GM12878 (cell line): ENCODE measurements around the gene AASDH. TPM values are rescaled to one million over a fixed set of nuclear protein-coding genes. Genes with fewer than 3 reads are reported as not detected.

Experiments
- ATAC-seq: fragments of 200-7000 bp; cut with Tn5 transposase; 3 replicates; pipeline ENCODE4 v1.9.1; 2020; ENCODE audit warnings: mild to moderate bottlenecking, moderate library complexity
- BruUV-seq: library from RNA; stranded (reverse); fragments of 400-500 nt; replicated peaks from 2 replicates; lab custom pipeline; 2021; lab: Mats Ljungman, UMichigan
- CTCF ChIA-PET: fragments of 300-600 bp; sonication (Branson Sonifier 250); formaldehyde crosslinking; extraction: SDS; loops from one replicate; lab custom pipeline; 2021; ENCODE audit warnings: inconsistent platforms; lab: Yijun Ruan, JAX
- POLR2A ChIA-PET: fragments of 350-600 bp; formaldehyde crosslinking; extraction: SDS; loops from one replicate; lab custom pipeline; 2021; ENCODE audit warnings: inconsistent platforms; lab: Charles Lee
- RAD21 ChIA-PET: fragments of 300-600 bp; sonication (Branson Sonifier 250); formaldehyde crosslinking; loops from one replicate; lab custom pipeline; 2023; ENCODE audit warnings: antibody characterized with exemption; ENCODE audit not compliant: unreplicated experiment; lab: Charles Lee
- SMC1A ChIA-PET: fragments of 300-600 bp; sonication (Branson Sonifier 250); formaldehyde crosslinking; loops from one replicate; lab custom pipeline; 2023; ENCODE audit not compliant: unreplicated experiment, uncharacterized antibody; lab: Charles Lee
- DNase-seq: peaks from one replicate; pipeline ENCODE4 v3.0.0-alpha.2; 2011; ENCODE audit warnings: low read depth, low spot score
- FAIRE-seq: peaks from 3 replicates; lab custom pipeline; 2011; peaks lifted over from hg19 to GRCh38; lab: Jason Lieb, UNC
- H2AFZ ChIP-seq: 2 replicates; pipeline ENCODE4 v1.6.0; 2011; ENCODE audit warnings: low read depth, low read length, control low read depth; ENCODE audit not compliant: control insufficient read depth
- H3K27ac ChIP-seq: 2 replicates; pipeline ENCODE4 v1.5.1; 2011; ENCODE audit warnings: control low read depth; ENCODE audit not compliant: control insufficient read depth, insufficient read depth
- H3K27me3 ChIP-seq, 2 experiments: replicated peaks in 1 of 2; 2 replicates each; pipeline versions ENCODE4 v1.6.0 to v1.6.1; 2011; ENCODE audit warnings: low read length in 1 of 2; ENCODE audit not compliant: control insufficient read depth in 2 of 2, insufficient read depth in 2 of 2
- H3K36me3 ChIP-seq, 2 experiments: 2 replicates each; pipeline ENCODE4 v1.5.1; 2011; ENCODE audit warnings: low read length in 1 of 2; ENCODE audit not compliant: control insufficient read depth in 2 of 2, insufficient read depth in 2 of 2
- H3K4me1 ChIP-seq: 2 replicates; pipeline ENCODE4 v1.6.1; 2011; ENCODE audit warnings: mild to moderate bottlenecking, low read length, moderate library complexity, mixed read lengths; ENCODE audit not compliant: control insufficient read depth, insufficient read depth
- H3K4me2 ChIP-seq: 2 replicates; pipeline ENCODE4 v1.6.0; 2011; ENCODE audit warnings: control low read depth; ENCODE audit not compliant: control insufficient read depth, insufficient read depth
- H3K4me3 ChIP-seq: fragments of 200-600 bp; sonication (generic); 2 replicates; pipeline ENCODE4 v1.5.1; 2016
- H3K79me2 ChIP-seq: 2 replicates; pipeline ENCODE4 v1.6.0; 2011; ENCODE audit warnings: low read length; ENCODE audit not compliant: control insufficient read depth, insufficient read depth
- H3K9ac ChIP-seq: 2 replicates; pipeline ENCODE4 v1.8.0; 2011; ENCODE audit warnings: low read length, control low read depth, mixed read lengths; ENCODE audit not compliant: control insufficient read depth, insufficient read depth
- H3K9me3 ChIP-seq: replicated peaks from 3 replicates; pipeline ENCODE4 v1.5.1; 2011; ENCODE audit warnings: mild to moderate bottlenecking, low read length; ENCODE audit not compliant: control insufficient read depth, insufficient read depth
- H4K20me1 ChIP-seq: 2 replicates; pipeline ENCODE4 v1.6.0; 2011; ENCODE audit not compliant: control insufficient read depth, insufficient read depth
- CBFB ChIP-seq: IDR thresholded peaks from 2 replicates; pipeline ENCODE4 v1.6.1; 2016; ENCODE audit warnings: antibody characterized with exemption, low read depth
- EZH2 ChIP-seq: IDR thresholded peaks from 2 replicates; pipeline ENCODE4 v1.6.1; 2012; ENCODE audit warnings: low read depth, mild to moderate bottlenecking, control low read depth, inconsistent platforms, low read length, borderline replicate concordance; ENCODE audit not compliant: control insufficient read depth
- LARP7 ChIP-seq: fragments of 450-650 bp; IDR thresholded peaks from 2 replicates; pipeline ENCODE4 v1.6.1; 2017; ENCODE audit warnings: mild to moderate bottlenecking
- MTA3 ChIP-seq: IDR thresholded peaks from 2 replicates; pipeline ENCODE4 v1.6.1; 2012; ENCODE audit warnings: low read length, inconsistent platforms, borderline replicate concordance
- MYB ChIP-seq: fragments of 150-350 bp; IDR thresholded peaks from 2 replicates; pipeline ENCODE4 v1.6.1; 2014; ENCODE audit warnings: mild to moderate bottlenecking, low read depth, low read length, borderline replicate concordance
- NFYB ChIP-seq: IDR thresholded peaks from 2 replicates; pipeline ENCODE4 v1.6.1; 2011; ENCODE audit warnings: low read depth, mild to moderate bottlenecking, low read length, improper control_type of control experiment, moderate library complexity; ENCODE audit not compliant: insufficient read depth
- RFX5 ChIP-seq: IDR thresholded peaks from 2 replicates; pipeline ENCODE4 v1.6.1; 2011; ENCODE audit warnings: low read depth, low read length, improper control_type of control experiment
- WGBS: methylation state at CpG from one replicate; pipeline ENCODE4 v1.1.6; 2016; ENCODE audit warnings: low lambda C conversion rate; ENCODE audit not compliant: insufficient replicate concordance, insufficient coverage; ENCODE audit errors: missing lambda C conversion rate; 5-methylcytosine and 5-hydroxymethylcytosine counted together
- in situ Hi-C: fragments of 300-500 bp; cut with MboI; formaldehyde crosslinking; loops from 9 replicates; pipeline ENCODE4 v1.14.3; 2018; ENCODE audit warnings: mixed read lengths
- intact Hi-C: fragments of 100-400 bp; cut with micrococcal nuclease; formaldehyde crosslinking; loops from one replicate; pipeline ENCODE4 v1.14.2; 2022; ENCODE audit not compliant: unreplicated experiment
- polyA plus RNA-seq, 11 experiments: library from polyadenylated mRNA; depleted of rRNA in 4 of 11; unstranded in 6 of 11; stranded (reverse) in 5 of 11; fragments of >200 nt; fragmentation: Nextera tagmentation in 4 of 11; fragmentation: Illumina TruSeq in 1 of 11; extraction: Ambion mirVana in 4 of 11; extraction: Trizol in 1 of 11; gene quantifications; 1 replicate in 1 of 11; 2 replicates in 10 of 11; pipeline versions ENCODE4 v1.2.1 to v1.2.3, GENCODE V29; 2011 to 2016; ENCODE audit warnings: inconsistent platforms in 2 of 11, missing spikeins in 2 of 11, low read depth in 1 of 11
- total RNA-seq, 4 experiments: library from RNA; depleted of rRNA in 3 of 4; stranded (reverse); fragments of >200 nt in 3 of 4; fragmentation: Illumina TruSeq in 1 of 4; extraction: Trizol in 1 of 4; gene quantifications; 2 replicates each; pipeline versions ENCODE4 v1.2.1 to v1.2.3, GENCODE V29; 2013 to 2021
- TF ChIP-seq, protein P1 (sequence below): fragments of 450-650 bp; IDR thresholded peaks from 2 replicates; pipeline ENCODE4 v1.6.1; 2018; ENCODE audit warnings: mild to moderate bottlenecking, low read depth, moderate library complexity; ENCODE audit not compliant: partially characterized antibody

The AASDH gene
- total and polyA plus RNA-seq, 10 of the 15 experiments (the other 5 are each of a cell fraction or from before 2014, with no cell fraction given), result 7.3 to 19.1 (median 11.3) TPM

DNA sequence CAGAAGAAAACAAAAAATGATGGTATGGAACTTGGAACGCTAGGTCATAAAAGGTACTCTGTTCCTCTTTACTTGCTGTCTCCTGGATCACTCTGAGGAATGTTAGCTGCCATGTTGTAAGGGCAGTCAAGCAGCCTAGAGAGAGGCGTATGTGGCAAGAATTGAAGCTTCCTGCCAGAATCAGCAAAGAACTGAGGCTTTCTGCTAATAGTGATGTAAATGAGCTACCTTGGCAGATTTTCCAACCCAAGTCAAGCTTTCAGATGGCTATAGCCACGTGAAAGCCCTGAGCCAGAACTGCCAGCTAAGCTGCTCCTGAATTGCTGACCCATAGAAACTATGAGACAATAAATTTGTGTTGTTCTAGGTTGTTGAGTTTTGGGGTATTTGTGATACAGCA is 38.7 kb downstream of the AASDH start:
- Histone ChIP-seq H3K4me3 (no peak overlapping the region), H3K4me1 (no peaks in the 10 kb centered on the region), H3K27ac (no peak overlapping the region), H3K9me3 (no peaks in the 10 kb centered on the region), H3K27me3 (no peaks in the 10 kb centered on the region), H3K4me2 (no peak overlapping the region), H3K9ac (no peak overlapping the region), H4K20me1 (no peaks in the 10 kb centered on the region), H3K36me3 (peaks cover 0 to 4% of the 10 kb centered on the region in 2 experiments; a peak in 1 of 4 replicates), H3K79me2 (no peaks in the 10 kb centered on the region), H2AFZ (no peak overlapping the region)
- TF ChIP-seq, protein P1, sequence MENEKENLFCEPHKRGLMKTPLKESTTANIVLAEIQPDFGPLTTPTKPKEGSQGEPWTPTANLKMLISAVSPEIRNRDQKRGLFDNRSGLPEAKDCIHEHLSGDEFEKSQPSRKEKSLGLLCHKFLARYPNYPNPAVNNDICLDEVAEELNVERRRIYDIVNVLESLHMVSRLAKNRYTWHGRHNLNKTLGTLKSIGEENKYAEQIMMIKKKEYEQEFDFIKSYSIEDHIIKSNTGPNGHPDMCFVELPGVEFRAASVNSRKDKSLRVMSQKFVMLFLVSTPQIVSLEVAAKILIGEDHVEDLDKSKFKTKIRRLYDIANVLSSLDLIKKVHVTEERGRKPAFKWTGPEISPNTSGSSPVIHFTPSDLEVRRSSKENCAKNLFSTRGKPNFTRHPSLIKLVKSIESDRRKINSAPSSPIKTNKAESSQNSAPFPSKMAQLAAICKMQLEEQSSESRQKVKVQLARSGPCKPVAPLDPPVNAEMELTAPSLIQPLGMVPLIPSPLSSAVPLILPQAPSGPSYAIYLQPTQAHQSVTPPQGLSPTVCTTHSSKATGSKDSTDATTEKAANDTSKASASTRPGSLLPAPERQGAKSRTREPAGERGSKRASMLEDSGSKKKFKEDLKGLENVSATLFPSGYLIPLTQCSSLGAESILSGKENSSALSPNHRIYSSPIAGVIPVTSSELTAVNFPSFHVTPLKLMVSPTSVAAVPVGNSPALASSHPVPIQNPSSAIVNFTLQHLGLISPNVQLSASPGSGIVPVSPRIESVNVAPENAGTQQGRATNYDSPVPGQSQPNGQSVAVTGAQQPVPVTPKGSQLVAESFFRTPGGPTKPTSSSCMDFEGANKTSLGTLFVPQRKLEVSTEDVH, result no peak
- TF ChIP-seq EZH2 (no peak), MTA3 (no peak), LARP7 (no peak), NFYB (no peak), CBFB (no peak), RFX5 (no peak), MYB (no peak)
- no TSS peak for BruUV-seq
- ChIA-PET RAD21 (no interaction called here), POLR2A (no interaction called here), SMC1A (no interaction called here), CTCF (no interaction called here)
- ATAC-seq (no peak), DNase-seq (no peak), FAIRE-seq (no peak)
- intact Hi-C loops (no loop called here), in situ Hi-C loops (no loop called here)
- WGBS, result 95% methylated on average over 3 of the region's 3 CpGs
